Measurements from ENCODE around the gene STPG2.

- TF ChIP-seq CTCF (IDR thresholded peaks at IDR 0.05) (no peak), POLR2AphosphoS5 (IDR thresholded peaks at IDR 0.05; ENCODE audit: low read depth, low read length) (no peak), TCF7L2 (IDR thresholded peaks at IDR 0.05; ENCODE audit: low read depth, low read length) (no peak), SIN3A (IDR thresholded peaks at IDR 0.05; ENCODE audit: borderline replicate concordance, insufficient read depth, low read depth, low read length) (no peak)
These were observed 381.2 kb downstream of the STPG2 start for GRCh38 chr4:97762115-97762512.

Data from Panc1 (cell line).